Neural progenitor cell (in vitro differentiated cells): ENCODE results near the gene MFAP4. TPM values are rescaled to one million over a fixed set of nuclear protein-coding genes. Genes with fewer than 3 reads are reported as not detected.

Experiments
- DNase-seq: peaks from one replicate; pipeline ENCODE4 v3.0.0-alpha.2; 2016; ENCODE audit warnings: low spot score
- H2AFZ ChIP-seq: fragments of 200-600 bp; sonication (generic); replicated peaks from 2 replicates; pipeline ENCODE4 v1.6.1; 2016; ENCODE audit warnings: antibody characterized with exemption
- H3F3A ChIP-seq: fragments of 200-600 bp; sonication (generic); 2 replicates; pipeline ENCODE4 v1.6.1; 2016; ENCODE audit warnings: antibody characterized with exemption, low read depth
- H3K27ac ChIP-seq: fragments of 200-600 bp; sonication (generic); 2 replicates; pipeline ENCODE4 v1.5.1; 2016; ENCODE audit warnings: mild to moderate bottlenecking
- H3K27me3 ChIP-seq: fragments of 200-600 bp; sonication (generic); 2 replicates; pipeline ENCODE4 v1.6.1; 2016; ENCODE audit warnings: mild to moderate bottlenecking, moderate library complexity
- H3K36me3 ChIP-seq: fragments of 200-600 bp; sonication (generic); 2 replicates; pipeline ENCODE4 v1.5.1; 2016
- H3K4me1 ChIP-seq: fragments of 200-600 bp; sonication (generic); 2 replicates; pipeline ENCODE4 v1.6.1; 2016; ENCODE audit warnings: mixed run types
- H3K4me2 ChIP-seq: fragments of 200-600 bp; sonication (generic); 2 replicates; pipeline ENCODE4 v1.6.1; 2016
- H3K4me3 ChIP-seq: fragments of 200-600 bp; sonication (generic); 2 replicates; pipeline ENCODE4 v1.5.1; 2016
- H3K79me2 ChIP-seq: fragments of 200-600 bp; sonication (generic); 2 replicates; pipeline ENCODE4 v1.6.1; 2016; ENCODE audit warnings: low read depth
- H3K9ac ChIP-seq: fragments of 200-600 bp; sonication (generic); 2 replicates; pipeline ENCODE4 v1.6.1; 2016
- H3K9me3 ChIP-seq: fragments of 200-600 bp; sonication (generic); 2 replicates; pipeline ENCODE4 v1.5.1; 2016; ENCODE audit warnings: low read depth
- H4K20me1 ChIP-seq: fragments of 200-600 bp; sonication (generic); 2 replicates; pipeline ENCODE4 v1.6.1; 2016; ENCODE audit warnings: low read depth
- H3K27ac Mint-ChIP-seq: 3 replicates; pipeline ENCODE4 v1.8.0; 2021; ENCODE audit warnings: mixed read lengths
- H3K27me3 Mint-ChIP-seq: 2 replicates; pipeline ENCODE4 v1.8.0; 2022; ENCODE audit warnings: low read depth, mild to moderate bottlenecking, inconsistent platforms, moderate library complexity, mixed read lengths; ENCODE audit not compliant: insufficient read depth
- H3K36me3 Mint-ChIP-seq: 3 replicates; pipeline ENCODE4 v1.8.0; 2021; ENCODE audit warnings: mixed read lengths
- H3K4me1 Mint-ChIP-seq: 3 replicates; pipeline ENCODE4 v1.8.0; 2021; ENCODE audit warnings: mixed read lengths
- H3K4me3 Mint-ChIP-seq: 3 replicates; pipeline ENCODE4 v1.8.0; 2021; ENCODE audit warnings: mild to moderate bottlenecking, moderate library complexity, mixed read lengths
- H3K9me3 Mint-ChIP-seq: 3 replicates; pipeline ENCODE4 v1.8.0; 2020; ENCODE audit warnings: mixed read lengths
- EZH2 ChIP-seq: fragments of 200-600 bp; sonication (generic); IDR thresholded peaks from 2 replicates; pipeline ENCODE4 v1.6.1; 2017; ENCODE audit warnings: antibody characterized with exemption, mild to moderate bottlenecking, moderate library complexity
- EZH2phosphoT487 ChIP-seq: fragments of 200-600 bp; sonication (generic); IDR thresholded peaks from 2 replicates; pipeline ENCODE4 v1.6.1; 2017; ENCODE audit warnings: antibody characterized with exemption
- total RNA-seq: library from RNA; depleted of rRNA; stranded (reverse); fragments of >200 nt; gene quantifications from 2 replicates; pipeline ENCODE4 v1.2.3, GENCODE V29; 2015; ENCODE audit warnings: low replicate concordance
- TF ChIP-seq, protein P1 (sequence below): fragments of 200-600 bp; sonication (generic); IDR thresholded peaks from 2 replicates; pipeline ENCODE4 v1.5.1; 2017; ENCODE audit warnings: antibody characterized with exemption, mild to moderate bottlenecking

The MFAP4 gene
- total RNA-seq, 1 donor from 2014 or later: not detected

DNA sequence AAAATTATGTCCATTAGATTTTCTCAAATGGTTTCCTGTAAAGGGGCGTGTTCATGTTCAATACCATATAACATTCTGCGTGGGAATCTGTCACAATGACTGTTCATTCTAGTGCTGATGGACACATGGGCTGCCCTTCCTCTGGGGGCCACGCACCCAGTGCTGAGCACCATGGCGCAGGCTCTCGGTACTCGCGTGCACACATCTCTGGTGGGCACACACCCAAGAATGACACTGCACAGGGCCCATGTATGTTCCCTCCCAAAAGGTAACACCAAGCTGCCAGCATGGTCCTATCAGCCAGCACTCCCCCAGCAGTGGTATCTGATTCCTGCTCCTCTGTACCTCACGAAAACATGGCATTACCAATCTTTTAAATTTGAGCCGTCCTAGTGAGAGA, 38.2 kb downstream of the MFAP4 start:
- Mint-ChIP-seq H3K4me3 (no peak overlapping the region), H3K27me3 (peaks cover 2% of the 10 kb centered on the region), H3K27ac (no peak overlapping the region), H3K4me1 (peaks cover 10% of the 10 kb centered on the region), H3K36me3 (peaks cover 2% of the 10 kb centered on the region), H3K9me3 (no peaks in the 10 kb centered on the region)
- DNase-seq: no peak
- TF ChIP-seq EZH2phosphoT487 (no peak), EZH2 (no peak)
- Histone ChIP-seq H3K27ac (no peak overlapping the region), H3K36me3 (no peaks in the 10 kb centered on the region), H3F3A (no peaks in the 10 kb centered on the region), H3K4me2 (no peak overlapping the region), H2AFZ (no peak overlapping the region), H3K4me1 (no peaks in the 10 kb centered on the region), H3K79me2 (no peaks in the 10 kb centered on the region), H3K9me3 (no peaks in the 10 kb centered on the region), H4K20me1 (no peaks in the 10 kb centered on the region), H3K4me3 (no peak overlapping the region), H3K9ac (no peak overlapping the region), H3K27me3 (no peaks in the 10 kb centered on the region)

DNA sequence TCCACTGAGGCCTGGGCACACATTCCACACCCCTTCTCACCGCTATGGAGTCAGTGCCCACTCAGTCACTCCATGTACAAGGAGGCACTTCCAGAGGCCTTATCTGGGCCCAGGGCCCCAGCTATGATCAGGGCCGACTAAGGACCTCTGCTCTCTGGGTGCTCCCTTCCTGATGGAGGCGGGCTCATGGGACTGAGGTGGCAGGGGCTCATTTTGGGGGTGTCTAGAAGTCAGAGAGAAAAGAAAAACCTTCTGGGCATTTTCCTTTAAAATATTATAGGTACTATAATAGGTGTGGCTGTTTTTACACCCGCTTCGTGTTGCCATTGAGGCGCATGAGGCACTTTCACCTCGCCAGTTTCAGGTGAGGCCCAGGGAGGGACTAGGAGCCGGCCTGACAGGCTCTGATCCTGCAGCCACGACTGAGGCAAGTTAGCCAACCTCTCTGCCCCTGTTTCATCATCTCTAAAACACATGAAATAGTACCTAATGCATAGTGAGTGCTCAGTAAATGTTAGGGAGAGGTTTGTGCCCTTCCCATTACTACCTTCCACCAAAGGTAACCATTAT, 38.8 kb downstream of the MFAP4 start:
- Mint-ChIP-seq H3K4me1 (peaks cover 10% of the 10 kb centered on the region), H3K9me3 (no peaks in the 10 kb centered on the region), H3K36me3 (peaks cover 2% of the 10 kb centered on the region), H3K27me3 (peaks cover 2% of the 10 kb centered on the region), H3K4me3 (no peak overlapping the region), H3K27ac (no peak overlapping the region)
- H3K4me1 ChIP-seq: no peaks in the 10 kb centered on the region
- H2AFZ ChIP-seq: no peak overlapping the region
- H3F3A ChIP-seq: no peaks in the 10 kb centered on the region
- H3K4me2 ChIP-seq: no peak overlapping the region
- no peaks in the 10 kb centered on the region for H3K36me3 ChIP-seq
- H3K27me3 ChIP-seq: no peaks in the 10 kb centered on the region
- no peak overlapping the region for H3K4me3 ChIP-seq
- no peak overlapping the region for H3K9ac ChIP-seq
- TF ChIP-seq, protein P1, sequence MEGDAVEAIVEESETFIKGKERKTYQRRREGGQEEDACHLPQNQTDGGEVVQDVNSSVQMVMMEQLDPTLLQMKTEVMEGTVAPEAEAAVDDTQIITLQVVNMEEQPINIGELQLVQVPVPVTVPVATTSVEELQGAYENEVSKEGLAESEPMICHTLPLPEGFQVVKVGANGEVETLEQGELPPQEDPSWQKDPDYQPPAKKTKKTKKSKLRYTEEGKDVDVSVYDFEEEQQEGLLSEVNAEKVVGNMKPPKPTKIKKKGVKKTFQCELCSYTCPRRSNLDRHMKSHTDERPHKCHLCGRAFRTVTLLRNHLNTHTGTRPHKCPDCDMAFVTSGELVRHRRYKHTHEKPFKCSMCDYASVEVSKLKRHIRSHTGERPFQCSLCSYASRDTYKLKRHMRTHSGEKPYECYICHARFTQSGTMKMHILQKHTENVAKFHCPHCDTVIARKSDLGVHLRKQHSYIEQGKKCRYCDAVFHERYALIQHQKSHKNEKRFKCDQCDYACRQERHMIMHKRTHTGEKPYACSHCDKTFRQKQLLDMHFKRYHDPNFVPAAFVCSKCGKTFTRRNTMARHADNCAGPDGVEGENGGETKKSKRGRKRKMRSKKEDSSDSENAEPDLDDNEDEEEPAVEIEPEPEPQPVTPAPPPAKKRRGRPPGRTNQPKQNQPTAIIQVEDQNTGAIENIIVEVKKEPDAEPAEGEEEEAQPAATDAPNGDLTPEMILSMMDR: no peak
- TF ChIP-seq EZH2phosphoT487 (no peak), EZH2 (no peak)
- no peaks in the 10 kb centered on the region for H3K79me2 ChIP-seq
- no peak overlapping the region for H3K27ac ChIP-seq
- DNase-seq: no peak
- no peaks in the 10 kb centered on the region for H4K20me1 ChIP-seq
- no peaks in the 10 kb centered on the region for H3K9me3 ChIP-seq

DNA sequence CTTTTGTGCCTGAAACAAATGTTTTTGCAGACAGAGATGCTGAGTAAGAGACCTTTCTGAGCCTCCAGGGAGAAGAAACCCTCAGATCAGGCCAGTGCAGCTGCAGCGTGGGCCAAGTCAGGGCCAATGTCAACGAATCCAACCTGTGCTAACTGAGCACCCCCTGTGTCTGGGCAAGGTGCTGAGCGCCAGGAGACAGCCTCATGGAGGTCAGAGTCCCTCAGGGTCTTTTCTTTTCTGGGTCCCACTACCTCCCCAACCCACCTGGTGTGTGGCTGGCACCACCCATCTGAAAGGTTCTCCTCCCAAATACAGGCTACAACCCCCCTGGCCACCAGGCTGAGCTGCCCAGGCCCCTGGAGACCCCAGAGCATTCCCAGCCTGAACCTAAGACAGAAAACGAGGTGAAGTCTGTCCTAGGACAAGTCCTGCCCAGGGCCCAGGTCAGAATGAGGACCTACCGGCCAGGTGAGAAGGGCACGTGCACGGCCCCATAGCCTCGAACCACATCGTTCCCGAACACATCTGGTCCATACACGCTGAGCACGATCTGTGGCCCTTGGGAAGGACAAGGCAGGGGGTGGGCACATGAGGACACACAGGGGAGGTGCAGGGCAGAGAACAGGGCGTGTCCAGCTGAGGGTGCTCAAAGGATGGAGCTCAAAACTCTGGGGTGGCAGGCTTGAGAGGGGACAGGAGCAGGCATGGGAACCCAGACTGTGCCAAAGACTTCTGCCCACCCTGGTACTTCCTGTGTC, 39.5 kb downstream of the MFAP4 start:
- no peak overlapping the region for H3K4me3 ChIP-seq
- DNase-seq: no peak
- no peaks in the 10 kb centered on the region for H3K36me3 ChIP-seq
- no peaks in the 10 kb centered on the region for H4K20me1 ChIP-seq
- TF ChIP-seq, protein P1: no peak
- no peak for TF ChIP-seq EZH2
- TF ChIP-seq EZH2phosphoT487: no peak
- no peak overlapping the region for H3K27ac ChIP-seq
- H3K4me1 ChIP-seq: no peaks in the 10 kb centered on the region
- Mint-ChIP-seq H3K4me1 (peaks cover 10% of the 10 kb centered on the region), H3K27me3 (peaks cover 2% of the 10 kb centered on the region), H3K36me3 (peaks cover 2% of the 10 kb centered on the region), H3K9me3 (no peaks in the 10 kb centered on the region), H3K4me3 (no peak overlapping the region), H3K27ac (no peak overlapping the region)
- H3K9ac ChIP-seq: no peak overlapping the region
- H3K4me2 ChIP-seq: no peak overlapping the region
- no peaks in the 10 kb centered on the region for H3F3A ChIP-seq
- H3K79me2 ChIP-seq: no peaks in the 10 kb centered on the region
- no peaks in the 10 kb centered on the region for H3K9me3 ChIP-seq
- no peak overlapping the region for H2AFZ ChIP-seq
- no peaks in the 10 kb centered on the region for H3K27me3 ChIP-seq
